ENCODE data around the gene HS1BP3. TPM values are rescaled to one million over a fixed set of nuclear protein-coding genes. Genes with fewer than 3 reads are reported as not detected.
A peak's percentile ranks its signal among the peaks of the same experiment; 100 is the strongest.

Gene HS1BP3
- total RNA-seq (2014; rRNA removed; shearing (Covaris generic); ENCODE audit: low replicate concordance): 10.9 and 28.0 TPM in 2 replicates

GRCh38 chr2:20650877-20651730 lies at the start of gene HS1BP3:
HS1BP3 (minus strand) TSS chr2:20651098; CDS start chr2:20651063, 35 bp downstream.
- Histone ChIP-seq H3K27me3 (no peaks in the 10 kb centered on the region), H3K4me3 (peak within 1 kb of the TSS; percentile 89), H3K36me3 (no peaks in the 10 kb centered on the region), H3K9me3 (no peaks in the 10 kb centered on the region)
- peak; percentile 80 for DNase-seq

- Histone ChIP-seq H3K36me3 (peaks cover 4% of the 10 kb centered on the region; the same call in 1 of the 2 replicates), H3K4me3 (no peak overlapping the region), H3K9me3 (no peaks in the 10 kb centered on the region), H3K27me3 (no peaks in the 10 kb centered on the region)
- no peak for DNase-seq
Measured at GRCh38 chr2:20698916-20699613, 48.2 kb upstream of the HS1BP3 start.

GRCh38 chr2:20697322-20697934 lies 46.5 kb upstream of the HS1BP3 start:
- no peak overlapping the region for H3K4me3 ChIP-seq

GRCh38 chr2:20696366-20696765 lies 45.5 kb upstream of the HS1BP3 start:
- no peak for DNase-seq
- Histone ChIP-seq H3K4me3 (no peak overlapping the region), H3K27me3 (no peaks in the 10 kb centered on the region), H3K36me3 (peaks cover 4% of the 10 kb centered on the region; the same call in 1 of the 2 replicates), H3K9me3 (no peaks in the 10 kb centered on the region)

More at GRCh38 chr2:20697322-20697934, 46.5 kb upstream of the HS1BP3 start:
- H3K36me3 ChIP-seq: peaks cover 4% of the 10 kb centered on the region; the same call in 1 of the 2 replicates
- no peaks in the 10 kb centered on the region for H3K27me3 ChIP-seq
- DNase-seq: no peak
- no peaks in the 10 kb centered on the region for H3K9me3 ChIP-seq

GRCh38 chr2:20693317-20693716 lies 42.4 kb upstream of the HS1BP3 start:
- no peak overlapping the region for H3K4me3 ChIP-seq
- H3K9me3 ChIP-seq: no peaks in the 10 kb centered on the region
- no peaks in the 10 kb centered on the region for H3K36me3 ChIP-seq
- no peak for DNase-seq
- no peaks in the 10 kb centered on the region for H3K27me3 ChIP-seq

- no peaks in the 10 kb centered on the region for H3K27me3 ChIP-seq
- no peak for DNase-seq
Measured at GRCh38 chr2:20692081-20692480, 41.2 kb upstream of the HS1BP3 start.

GRCh38 chr2:20691076-20691734 lies 40.3 kb upstream of the HS1BP3 start:
- no peaks in the 10 kb centered on the region for H3K36me3 ChIP-seq
- H3K27me3 ChIP-seq: no peaks in the 10 kb centered on the region
- no peak for DNase-seq
- no peaks in the 10 kb centered on the region for H3K9me3 ChIP-seq
- H3K4me3 ChIP-seq: no peak overlapping the region

More at GRCh38 chr2:20692081-20692480, 41.2 kb upstream of the HS1BP3 start:
- Histone ChIP-seq H3K4me3 (no peak overlapping the region), H3K9me3 (no peaks in the 10 kb centered on the region), H3K36me3 (no peaks in the 10 kb centered on the region)

GRCh38 chr2:20689428-20690264 lies 38.7 kb upstream of the HS1BP3 start:
- no peak for DNase-seq
- Histone ChIP-seq H3K4me3 (no peak overlapping the region), H3K36me3 (no peaks in the 10 kb centered on the region), H3K27me3 (no peaks in the 10 kb centered on the region), H3K9me3 (no peaks in the 10 kb centered on the region)

GRCh38 chr2:20687260-20687832 lies 36.4 kb upstream of the HS1BP3 start:
- no peaks in the 10 kb centered on the region for H3K9me3 ChIP-seq
- H3K4me3 ChIP-seq: no peak overlapping the region
- no peak for DNase-seq
- no peaks in the 10 kb centered on the region for H3K36me3 ChIP-seq
- no peaks in the 10 kb centered on the region for H3K27me3 ChIP-seq

GRCh38 chr2:20684581-20685063 lies 33.7 kb upstream of the HS1BP3 start:
- no peaks in the 10 kb centered on the region for H3K27me3 ChIP-seq
- H3K4me3 ChIP-seq: no peak overlapping the region
- no peak for DNase-seq
- no peaks in the 10 kb centered on the region for H3K9me3 ChIP-seq
- no peaks in the 10 kb centered on the region for H3K36me3 ChIP-seq

- H3K27me3 ChIP-seq: no peaks in the 10 kb centered on the region
- no peak overlapping the region for H3K4me3 ChIP-seq
- H3K9me3 ChIP-seq: no peaks in the 10 kb centered on the region
- no peak for DNase-seq
- no peaks in the 10 kb centered on the region for H3K36me3 ChIP-seq
Measured at GRCh38 chr2:20682167-20682920, 31.4 kb upstream of the HS1BP3 start.

GRCh38 chr2:20680744-20681375 lies 30.0 kb upstream of the HS1BP3 start:
- Histone ChIP-seq H3K9me3 (no peaks in the 10 kb centered on the region), H3K27me3 (no peaks in the 10 kb centered on the region), H3K36me3 (no peaks in the 10 kb centered on the region), H3K4me3 (no peak overlapping the region)
- DNase-seq: no peak

GRCh38 chr2:20678780-20679179 lies 27.9 kb upstream of the HS1BP3 start:
- H3K4me3 ChIP-seq: no peak overlapping the region
- H3K9me3 ChIP-seq: no peaks in the 10 kb centered on the region
- H3K36me3 ChIP-seq: no peaks in the 10 kb centered on the region
- no peaks in the 10 kb centered on the region for H3K27me3 ChIP-seq
- no peak for DNase-seq

GRCh38 chr2:20678086-20678395 lies 27.1 kb upstream of the HS1BP3 start:
- Histone ChIP-seq H3K27me3 (no peaks in the 10 kb centered on the region), H3K4me3 (no peak overlapping the region), H3K36me3 (no peaks in the 10 kb centered on the region), H3K9me3 (no peaks in the 10 kb centered on the region)
- no peak for DNase-seq
